Astrocyte (in vitro differentiated cells and primary cell): Measurements from ENCODE around the gene ELN. TPM values are rescaled to one million over a fixed set of nuclear protein-coding genes. Genes with fewer than 3 reads are reported as not detected.

Source experiments
- DNase-seq: peaks from one replicate; pipeline ENCODE4 v3.0.0-alpha.2; 2010; ENCODE audit warnings: low read depth
- FAIRE-seq: peaks from 2 replicates; lab custom pipeline; 2011; peaks lifted over from hg19 to GRCh38; lab: Jason Lieb, UNC
- H2AFZ ChIP-seq: 2 replicates; pipeline ENCODE4 v1.6.0; 2012; ENCODE audit warnings: low read depth, low read length, inconsistent platforms
- H3K27ac ChIP-seq: 2 replicates; pipeline ENCODE4 v1.5.1; 2011; ENCODE audit warnings: low read depth, low read length, inconsistent platforms
- H3K27me3 ChIP-seq: 2 replicates; pipeline ENCODE4 v1.6.0; 2011; ENCODE audit warnings: low read length, inconsistent platforms; ENCODE audit not compliant: insufficient read depth
- H3K36me3 ChIP-seq: 2 replicates; pipeline ENCODE4 v1.5.1; 2011; ENCODE audit warnings: low read length, inconsistent platforms; ENCODE audit not compliant: insufficient read depth
- H3K4me1 ChIP-seq: 2 replicates; pipeline ENCODE4 v1.5.1; 2011; ENCODE audit warnings: low read length, inconsistent platforms; ENCODE audit not compliant: insufficient read depth
- H3K4me2 ChIP-seq: 2 replicates; pipeline ENCODE4 v1.6.0; 2012; ENCODE audit warnings: low read length, inconsistent platforms
- H3K4me3 ChIP-seq: 2 replicates; pipeline ENCODE4 v1.5.1; 2011; ENCODE audit warnings: low read depth, mild to moderate bottlenecking, low read length, inconsistent platforms; ENCODE audit not compliant: insufficient read depth
- H3K79me2 ChIP-seq: 2 replicates; pipeline ENCODE4 v1.6.0; 2012; ENCODE audit warnings: mild to moderate bottlenecking, low read length, inconsistent platforms; ENCODE audit not compliant: insufficient read depth
- H3K9ac ChIP-seq: 2 replicates; pipeline ENCODE4 v1.6.0; 2012; ENCODE audit warnings: mild to moderate bottlenecking, low read length, inconsistent platforms
- H3K9me3 ChIP-seq: 2 replicates; pipeline ENCODE4 v1.5.1; 2012; ENCODE audit warnings: low read depth, mild to moderate bottlenecking, low read length, inconsistent platforms; ENCODE audit not compliant: insufficient read depth
- H4K20me1 ChIP-seq: 2 replicates; pipeline ENCODE4 v1.6.0; 2012; ENCODE audit warnings: low read length, inconsistent platforms; ENCODE audit not compliant: insufficient read depth
- H3K27ac Mint-ChIP-seq: one replicate; pipeline ENCODE4 v1.8.0; 2021; ENCODE audit warnings: mild to moderate bottlenecking, mixed read lengths; ENCODE audit not compliant: unreplicated experiment
- H3K27me3 Mint-ChIP-seq: one replicate; pipeline ENCODE4 v1.8.0; 2021; ENCODE audit warnings: low read depth, mixed read lengths; ENCODE audit not compliant: unreplicated experiment
- H3K36me3 Mint-ChIP-seq: one replicate; pipeline ENCODE4 v1.8.0; 2021; ENCODE audit warnings: low read depth, mixed read lengths; ENCODE audit not compliant: unreplicated experiment
- H3K4me1 Mint-ChIP-seq: one replicate; pipeline ENCODE4 v1.8.0; 2021; ENCODE audit warnings: low read depth, mixed read lengths; ENCODE audit not compliant: unreplicated experiment
- H3K4me3 Mint-ChIP-seq: one replicate; pipeline ENCODE4 v1.8.0; 2021; ENCODE audit warnings: mild to moderate bottlenecking, moderate library complexity, mixed read lengths; ENCODE audit not compliant: unreplicated experiment
- H3K9me3 Mint-ChIP-seq: one replicate; pipeline ENCODE4 v1.8.0; 2021; ENCODE audit warnings: mild to moderate bottlenecking, mixed read lengths; ENCODE audit not compliant: unreplicated experiment
- EZH2 ChIP-seq: IDR thresholded peaks from 2 replicates; pipeline ENCODE4 v1.6.1; 2012; ENCODE audit warnings: mild to moderate bottlenecking, low read length, inconsistent platforms; ENCODE audit not compliant: insufficient read depth
- total RNA-seq: library from RNA; stranded (reverse); gene quantifications from 2 replicates; pipeline ENCODE4 v1.2.1, GENCODE V29; 2021
- TF ChIP-seq, protein P1 (sequence below): IDR thresholded peaks from 2 replicates; pipeline ENCODE4 v1.5.1; 2011; ENCODE audit warnings: low read depth, mild to moderate bottlenecking, inconsistent platforms, low read length, moderate library complexity; ENCODE audit not compliant: insufficient read depth

Gene ELN
- total RNA-seq, 1 donor from 2014 or later: 0.75 TPM

DNA sequence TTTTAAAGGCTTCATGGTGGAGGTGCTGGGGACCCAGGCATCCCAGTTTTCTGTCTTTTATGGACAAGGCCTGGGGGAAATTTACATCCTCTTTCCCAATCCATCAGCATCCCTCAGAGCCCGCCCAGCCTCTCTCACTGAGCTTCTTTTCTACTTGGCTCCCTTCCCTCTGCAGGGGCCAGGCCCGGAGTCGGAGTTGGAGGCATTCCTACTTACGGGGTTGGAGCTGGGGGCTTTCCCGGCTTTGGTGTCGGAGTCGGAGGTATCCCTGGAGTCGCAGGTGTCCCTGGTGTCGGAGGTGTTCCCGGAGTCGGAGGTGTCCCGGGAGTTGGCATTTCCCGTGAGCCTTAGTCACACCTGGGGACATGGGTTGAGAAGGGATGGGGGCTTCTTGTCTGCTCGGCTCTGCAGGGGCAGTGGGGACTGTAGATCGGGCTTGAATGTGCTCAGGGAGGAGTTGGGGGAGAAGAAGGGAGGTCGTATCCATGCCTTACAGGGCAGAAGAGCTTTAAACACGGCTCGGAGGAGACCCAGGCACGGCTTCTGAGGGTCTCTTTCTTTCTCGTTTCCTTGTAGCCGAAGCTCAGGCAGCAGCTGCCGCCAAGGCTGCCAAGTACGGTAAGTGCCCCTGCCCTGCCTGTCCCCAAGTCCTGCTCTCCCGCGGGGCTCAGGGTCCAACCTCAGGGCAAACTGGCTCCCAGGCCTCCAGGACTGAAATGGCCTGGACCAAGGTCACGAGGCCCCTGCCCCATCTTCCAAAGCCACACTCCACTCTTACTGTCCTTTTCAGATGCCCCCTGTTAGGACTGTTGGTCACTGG lies 28.3 kb downstream of the ELN start:
- no peak overlapping the region for H3K9ac ChIP-seq
- Mint-ChIP-seq H3K27ac (no peak overlapping the region), H3K4me3 (no peak overlapping the region), H3K36me3 (no peaks in the 10 kb centered on the region), H3K27me3 (peaks cover 36% of the 10 kb centered on the region), H3K4me1 (peaks cover 3% of the 10 kb centered on the region), H3K9me3 (no peaks in the 10 kb centered on the region)
- DNase-seq: no peak
- no peak overlapping the region for H3K4me2 ChIP-seq
- H3K27ac ChIP-seq: no peak overlapping the region
- no peaks in the 10 kb centered on the region for H3K27me3 ChIP-seq
- FAIRE-seq: no peak
- H3K4me3 ChIP-seq: no peak overlapping the region
- no peak overlapping the region for H2AFZ ChIP-seq
- TF ChIP-seq EZH2: no peak
- TF ChIP-seq, protein P1, sequence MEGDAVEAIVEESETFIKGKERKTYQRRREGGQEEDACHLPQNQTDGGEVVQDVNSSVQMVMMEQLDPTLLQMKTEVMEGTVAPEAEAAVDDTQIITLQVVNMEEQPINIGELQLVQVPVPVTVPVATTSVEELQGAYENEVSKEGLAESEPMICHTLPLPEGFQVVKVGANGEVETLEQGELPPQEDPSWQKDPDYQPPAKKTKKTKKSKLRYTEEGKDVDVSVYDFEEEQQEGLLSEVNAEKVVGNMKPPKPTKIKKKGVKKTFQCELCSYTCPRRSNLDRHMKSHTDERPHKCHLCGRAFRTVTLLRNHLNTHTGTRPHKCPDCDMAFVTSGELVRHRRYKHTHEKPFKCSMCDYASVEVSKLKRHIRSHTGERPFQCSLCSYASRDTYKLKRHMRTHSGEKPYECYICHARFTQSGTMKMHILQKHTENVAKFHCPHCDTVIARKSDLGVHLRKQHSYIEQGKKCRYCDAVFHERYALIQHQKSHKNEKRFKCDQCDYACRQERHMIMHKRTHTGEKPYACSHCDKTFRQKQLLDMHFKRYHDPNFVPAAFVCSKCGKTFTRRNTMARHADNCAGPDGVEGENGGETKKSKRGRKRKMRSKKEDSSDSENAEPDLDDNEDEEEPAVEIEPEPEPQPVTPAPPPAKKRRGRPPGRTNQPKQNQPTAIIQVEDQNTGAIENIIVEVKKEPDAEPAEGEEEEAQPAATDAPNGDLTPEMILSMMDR: no peak
- H3K9me3 ChIP-seq: no peaks in the 10 kb centered on the region
- peaks cover 3% of the 10 kb centered on the region for H3K4me1 ChIP-seq
- H3K79me2 ChIP-seq: no peaks in the 10 kb centered on the region
- no peaks in the 10 kb centered on the region for H3K36me3 ChIP-seq
- H4K20me1 ChIP-seq: no peaks in the 10 kb centered on the region

DNA sequence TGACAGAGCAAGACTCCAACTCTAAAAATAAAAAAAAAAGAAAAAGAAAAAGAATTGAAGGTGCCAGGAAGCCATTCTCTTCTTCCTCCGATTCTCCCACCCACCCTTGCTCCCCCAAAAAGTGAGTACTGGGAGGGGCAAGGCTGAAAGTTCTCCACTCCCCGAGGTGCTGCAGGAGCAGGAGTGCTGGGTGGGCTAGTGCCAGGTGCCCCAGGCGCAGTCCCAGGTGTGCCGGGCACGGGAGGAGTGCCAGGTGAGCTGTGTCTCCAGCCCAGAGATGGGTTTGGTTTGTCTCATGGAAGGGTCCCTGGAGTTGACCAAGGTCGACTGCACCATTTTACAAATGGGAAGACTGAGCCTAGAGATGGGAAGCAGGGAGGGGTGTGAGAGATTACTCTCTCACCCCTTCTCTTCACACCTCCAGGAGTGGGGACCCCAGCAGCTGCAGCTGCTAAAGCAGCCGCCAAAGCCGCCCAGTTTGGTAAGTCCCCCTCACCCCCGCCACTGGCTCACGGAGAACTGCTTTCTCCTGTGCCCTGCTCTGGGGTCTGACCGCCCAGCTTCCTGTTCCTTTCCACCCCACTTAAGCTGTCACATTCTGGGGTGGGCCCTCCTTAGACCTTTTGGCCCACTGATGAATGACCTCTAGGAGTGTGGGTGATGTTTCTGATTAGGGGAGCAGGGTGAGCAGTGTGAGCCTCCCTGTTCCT lies 29.4 kb downstream of the ELN start:
- TF ChIP-seq, protein P1: no peak
- no peak for TF ChIP-seq EZH2
- no peaks in the 10 kb centered on the region for H3K4me1 Mint-ChIP-seq
- Histone ChIP-seq H2AFZ (no peak overlapping the region), H4K20me1 (no peaks in the 10 kb centered on the region), H3K36me3 (no peaks in the 10 kb centered on the region), H3K4me2 (no peak overlapping the region), H3K4me3 (no peak overlapping the region), H3K27ac (no peak overlapping the region), H3K27me3 (no peaks in the 10 kb centered on the region), H3K79me2 (no peaks in the 10 kb centered on the region), H3K9ac (no peak overlapping the region), H3K4me1 (peaks cover 11% of the 10 kb centered on the region), H3K9me3 (no peaks in the 10 kb centered on the region)
- H3K36me3 Mint-ChIP-seq: no peaks in the 10 kb centered on the region
- no peak overlapping the region for H3K4me3 Mint-ChIP-seq
- DNase-seq (no peak), FAIRE-seq (no peak)
- H3K9me3 Mint-ChIP-seq: no peaks in the 10 kb centered on the region
- peaks cover 28% of the 10 kb centered on the region for H3K27me3 Mint-ChIP-seq
- no peak overlapping the region for H3K27ac Mint-ChIP-seq
